ENCODE measurements around the gene TOMM34.

GRCh38 chr20:44997668-44998067 lies 37.5 kb upstream of the TOMM34 start:
- TF ChIP-seq POLR2A (IDR thresholded peaks at IDR 0.05) = no peak
- no peak for TF ChIP-seq CTCF (IDR thresholded peaks at IDR 0.05)

Measured in uterus (tissue), 2 donors.